HG03025 (cell line): ENCODE data around the gene UTP14C.
"Not testable (repeated sequence)": the region's sequence is repeated elsewhere in the genome, so short reads cannot be mapped to it uniquely, and the experiment has no call there.

ENCODE experiments used
- ATAC-seq: cut with Tn5 transposase; IDR thresholded peaks from one replicate; pipeline ENCODE4 v1.9.1; 2021; ENCODE audit warnings: mild to moderate bottlenecking, moderate library complexity; ENCODE audit not compliant: unreplicated experiment, low FRiP score

UTP14C gene

DNA sequence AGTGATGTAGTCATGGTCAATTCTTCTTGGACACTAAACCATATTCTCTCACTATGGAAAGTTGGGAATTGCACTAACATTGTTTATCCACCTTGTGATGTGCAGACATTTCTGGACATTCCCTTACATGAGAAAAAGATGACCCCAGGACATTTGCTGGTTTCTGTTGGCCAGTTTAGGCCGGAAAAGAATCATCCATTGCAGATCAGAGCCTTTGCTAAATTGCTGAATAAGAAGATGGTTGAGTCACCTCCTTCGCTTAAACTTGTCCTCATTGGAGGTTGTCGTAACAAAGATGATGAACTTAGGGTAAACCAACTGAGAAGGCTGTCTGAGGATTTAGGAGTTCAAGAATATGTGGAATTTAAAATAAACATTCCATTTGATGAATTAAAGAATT lies at the start of gene UTP14C:
TSS of gene UTP14C (plus strand) at position 211 of the 400 bp plus-strand sequence. CDS start 4,114 bp downstream, outside the sequence.
- no peak for ATAC-seq

DNA sequence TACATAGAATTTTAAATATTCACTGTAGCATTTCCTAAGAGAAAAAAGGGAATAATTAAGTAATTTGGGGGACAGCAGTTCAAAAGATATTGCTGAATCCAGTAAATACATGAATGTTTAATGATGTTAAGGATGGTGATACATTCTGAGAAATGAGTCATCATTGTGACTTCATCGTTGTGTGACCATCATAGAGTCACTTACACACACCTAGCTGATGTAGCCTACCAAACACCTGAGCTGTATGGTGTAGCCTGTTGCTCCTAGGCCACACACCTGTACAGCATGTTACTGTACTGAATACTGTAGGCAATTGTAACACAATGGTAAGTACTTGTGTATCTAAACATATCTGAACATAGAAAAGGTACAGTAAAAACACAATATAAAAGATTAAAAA lies 48.1 kb upstream of the UTP14C start:
- no peak for ATAC-seq

GRCh38 chr13:51976890-51977289 lies 47.6 kb upstream of the UTP14C start:
- no peak for ATAC-seq

GRCh38 chr13:51977625-51978024 lies 46.9 kb upstream of the UTP14C start:
- no peak for ATAC-seq

DNA sequence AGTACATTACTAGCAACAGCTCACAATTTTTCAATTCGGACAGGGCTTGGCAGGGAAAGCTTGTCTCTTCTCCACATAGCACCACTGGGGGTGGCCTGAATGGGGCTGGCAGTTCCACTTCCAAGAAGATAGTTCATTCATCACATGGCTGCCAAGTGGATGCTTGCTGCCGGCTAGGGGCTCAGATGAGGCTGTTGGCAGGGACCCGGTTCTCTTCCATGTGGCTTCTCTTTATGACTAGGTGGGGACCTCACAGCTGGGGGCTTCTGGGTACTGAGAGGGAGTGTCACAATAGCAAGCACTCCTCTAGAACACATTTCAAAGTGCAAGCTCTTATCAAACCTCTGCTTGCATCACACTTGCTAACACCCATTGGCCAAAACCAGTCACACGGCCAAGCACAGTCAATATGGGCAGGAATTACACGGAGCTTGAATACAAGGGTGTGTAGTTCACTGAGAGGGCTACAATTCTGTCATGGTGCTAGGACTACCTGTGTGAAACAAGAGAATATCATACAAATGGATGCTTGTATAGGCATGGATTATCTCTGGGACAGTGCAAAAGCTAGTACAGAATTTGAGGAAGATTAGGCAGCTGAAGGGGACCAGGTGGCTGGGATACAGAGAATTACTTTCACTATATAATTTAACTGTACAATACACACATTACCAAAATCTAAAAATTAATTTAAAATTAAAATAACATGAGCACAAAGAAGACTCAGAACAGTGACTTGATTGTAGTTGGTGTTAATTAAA lies 45.5 kb upstream of the UTP14C start:
- ATAC-seq = no peak

DNA sequence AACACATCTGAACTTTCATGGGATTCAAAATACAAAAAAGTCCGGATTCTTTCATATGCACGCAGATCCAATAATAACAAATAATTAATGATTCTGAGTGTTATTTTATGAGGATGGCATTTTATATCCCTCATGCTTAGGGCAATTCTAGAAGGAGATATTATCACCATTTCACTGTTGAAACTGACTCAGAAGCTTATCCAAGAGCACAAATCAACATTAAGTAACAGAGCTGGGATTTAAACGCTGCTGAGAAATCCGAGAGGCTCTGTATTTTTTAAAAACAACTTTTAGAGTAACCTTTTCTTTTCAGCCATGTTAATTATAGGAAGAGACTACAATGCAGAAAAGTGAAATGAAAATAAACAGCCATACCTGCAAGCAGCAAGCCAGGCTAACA lies 43.6 kb upstream of the UTP14C start:
- ATAC-seq = no peak

- no peak for ATAC-seq
Measured at GRCh38 chr13:51981355-51981754, 43.1 kb upstream of the UTP14C start.

GRCh38 chr13:51983292-51983691 lies 41.2 kb upstream of the UTP14C start:
- not testable (repeated sequence) for ATAC-seq

GRCh38 chr13:51984904-51985303 lies 39.6 kb upstream of the UTP14C start:
- ATAC-seq = not testable (repeated sequence)

DNA sequence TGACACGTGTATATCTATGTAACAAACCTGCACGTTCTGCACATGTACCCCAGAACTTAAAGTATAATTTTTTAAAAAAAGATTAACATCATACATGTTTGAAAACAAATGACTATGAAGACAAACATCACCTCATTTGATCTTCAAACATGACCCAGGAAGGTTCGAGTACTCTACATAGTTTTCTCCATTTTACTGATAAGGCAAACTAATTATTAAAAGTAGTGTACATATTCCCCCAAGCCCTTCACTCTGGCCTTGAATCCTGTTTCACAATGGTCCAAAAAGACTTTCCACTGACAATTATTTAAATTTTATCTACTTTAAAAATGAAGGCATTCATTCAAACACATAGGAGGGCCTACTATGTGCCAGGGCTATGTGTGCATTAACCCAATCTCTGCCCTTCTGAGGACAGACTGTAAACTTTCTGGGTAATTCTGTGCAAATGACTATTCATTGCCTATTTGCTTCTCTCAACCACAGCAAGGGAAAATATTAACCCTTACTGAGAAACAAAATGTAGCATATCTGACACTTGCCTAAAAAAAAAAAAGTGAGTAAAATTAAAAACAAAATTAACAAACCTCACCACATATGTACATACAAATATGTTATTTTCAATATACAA lies 35.4 kb upstream of the UTP14C start:
- no peak for ATAC-seq

GRCh38 chr13:51993713-51994112 lies 30.8 kb upstream of the UTP14C start:
- no peak for ATAC-seq

- no peak for ATAC-seq
Measured at GRCh38 chr13:51995677-51996551, 28.6 kb upstream of the UTP14C start.

GRCh38 chr13:51996641-51997040 lies 27.9 kb upstream of the UTP14C start:
- no peak for ATAC-seq

GRCh38 chr13:51997186-51997585 lies 27.3 kb upstream of the UTP14C start:
- no peak for ATAC-seq

GRCh38 chr13:51997641-51998330 lies 26.7 kb upstream of the UTP14C start:
- ATAC-seq = no peak

- ATAC-seq = no peak
Measured at GRCh38 chr13:51998723-51999509, 25.6 kb upstream of the UTP14C start.

DNA sequence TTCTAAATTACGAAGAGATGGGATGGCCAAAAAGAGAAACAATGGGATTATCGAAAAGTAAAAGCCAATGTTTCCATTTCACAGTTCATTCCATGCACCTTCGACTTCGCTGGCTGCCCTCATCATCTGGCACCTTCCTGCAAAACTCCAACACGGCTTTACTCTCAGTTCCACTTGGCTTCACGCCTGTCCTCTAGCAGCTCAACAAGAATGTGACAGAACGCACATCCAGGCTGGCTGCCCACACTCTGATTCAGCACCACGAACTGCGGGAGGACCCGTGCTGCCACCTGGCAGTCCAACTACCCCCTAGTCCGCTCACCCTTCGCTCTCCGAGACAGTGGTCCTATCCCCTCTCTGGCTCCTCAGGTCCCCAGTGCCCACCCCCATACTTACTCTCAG lies 25.0 kb upstream of the UTP14C start:
- ATAC-seq = no peak

DNA sequence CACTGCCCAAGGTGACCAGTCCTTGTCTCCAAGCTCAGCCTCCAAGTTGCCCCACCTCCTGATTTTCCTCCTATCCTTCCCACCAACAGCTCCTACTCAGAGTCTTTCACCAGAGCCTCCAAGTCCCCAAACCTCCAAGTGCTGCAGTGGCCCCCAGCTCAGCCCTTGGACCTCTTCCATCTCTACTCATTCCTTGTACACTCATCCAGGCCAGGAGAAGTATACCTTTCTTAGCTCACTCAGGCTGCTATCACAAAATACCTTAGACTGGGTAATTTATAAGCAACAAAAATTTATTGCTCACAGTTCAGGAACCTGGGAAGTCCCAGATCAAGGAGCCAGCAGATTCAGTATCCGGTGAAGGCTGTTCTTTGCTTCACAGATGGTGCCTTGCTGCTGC lies 24.6 kb upstream of the UTP14C start:
- ATAC-seq = no peak

DNA sequence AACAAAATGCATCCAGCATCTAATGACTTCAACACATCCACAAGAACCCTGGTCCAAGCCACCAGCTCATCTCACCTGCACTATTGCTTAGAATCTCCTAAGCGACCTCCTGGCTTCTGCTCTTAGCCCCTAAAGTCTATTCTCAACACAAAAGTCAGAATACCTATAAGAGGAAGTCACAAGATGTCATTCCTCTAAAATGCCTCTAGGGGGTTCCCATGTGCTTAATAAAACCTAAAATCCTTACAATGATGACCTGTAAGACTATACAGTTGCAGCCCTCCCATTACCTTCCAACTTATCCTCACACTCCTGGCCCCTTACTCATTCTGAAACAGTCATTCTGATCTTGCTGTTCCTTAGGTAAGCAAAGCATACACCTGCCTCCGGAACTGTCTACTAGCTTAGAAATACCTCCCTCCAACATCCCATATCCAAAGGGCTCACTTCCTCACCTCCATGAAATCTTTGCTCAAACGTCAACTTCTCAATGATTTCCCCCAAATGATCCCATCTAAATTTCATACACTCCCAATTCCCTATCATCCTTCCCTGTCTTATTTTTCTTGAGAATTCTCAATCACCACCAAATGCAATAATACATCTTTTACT lies 23.3 kb upstream of the UTP14C start:
- ATAC-seq = peak; percentile 72
